Adrenal gland (tissue), 12 donors: Measurements from ENCODE around the gene ATP6V0B. TPM values are rescaled to one million over a fixed set of nuclear protein-coding genes. Genes with fewer than 3 reads are reported as not detected.

Experiments
- DNase-seq, 7 donors: peaks; one replicate each; pipeline ENCODE4 v3.0.0-alpha.2; 2019 to 2020
- H3K27ac ChIP-seq, 5 donors: fragments of 200-600 bp; sonication (generic) in 4 of 5; 1 replicate in 3 of 5; 2 replicates in 2 of 5; pipeline versions ENCODE4 v1.5.1 to v1.8.0; 2016 to 2020; ENCODE audit warnings: mild to moderate bottlenecking in 1 of 5
- H3K27me3 ChIP-seq: fragments of 200-600 bp; 2 replicates; pipeline ENCODE4 v1.8.0; 2021
- H3K36me3 ChIP-seq, 2 donors: fragments of 200-600 bp; replicated peaks in 1 of 2; 1 replicate in 1 of 2; 2 replicates in 1 of 2; pipeline versions ENCODE4 v1.5.1 to v1.8.0; 2018 to 2022
- H3K4me1 ChIP-seq, 2 donors: fragments of 200-600 bp; replicated peaks in 1 of 2; 1 replicate in 1 of 2; 2 replicates in 1 of 2; pipeline versions ENCODE4 v1.5.1 to v1.8.0; 2018 to 2021
- H3K4me3 ChIP-seq, 4 donors: fragments of 200-600 bp; sonication (generic) in 3 of 4; one replicate each; pipeline ENCODE4 v1.5.1; 2016 to 2018
- H3K9me3 ChIP-seq, 3 donors: fragments of 200-600 bp; sonication (generic) in 1 of 3; replicated peaks in 1 of 3; 1 replicate in 2 of 3; 2 replicates in 1 of 3; pipeline versions ENCODE4 v1.5.1 to v1.8.0; 2016 to 2021
- POLR2A ChIP-seq, 2 donors: fragments of 450-650 bp; IDR thresholded peaks; one replicate each; pipeline ENCODE4 v1.6.1; 2017; ENCODE audit warnings: antibody characterized with exemption in 2 of 2, mild to moderate bottlenecking in 2 of 2, moderate library complexity in 1 of 2
- WGBS, 4 donors: extraction: QIAGEN DNeasy Blood & Tissue Kit in 2 of 4; methylation state at CpG; one replicate each; pipeline versions ENCODE4 v1.1.5 to v1.1.7; 2013 to 2017; 5-methylcytosine and 5-hydroxymethylcytosine counted together
- intact Hi-C, 2 donors: fragments of 100-400 bp; cut with DNase I; formaldehyde crosslinking; loops; one replicate each; pipeline versions ENCODE4 v1.14.1 to v1.15.0; 2022 to 2023
- polyA plus RNA-seq, 3 donors: library from polyadenylated mRNA; stranded (reverse); fragments of 200-250 nt in 2 of 3; fragments of 350-450 nt in 1 of 3; fragmentation: Illumina TruSeq in 1 of 3; extraction: RNeasy Lipid Tissue Mini Kit (QIAGEN cat#74804) in 1 of 3; gene quantifications; one replicate each; pipeline ENCODE4 v1.2.3, GENCODE V29; 2013 to 2014
- total RNA-seq, 9 donors: library from RNA; depleted of rRNA in 4 of 9; stranded (reverse); fragments of >200 nt in 4 of 9; fragments of 120-200 nt in 1 of 9; fragmentation: NEBNext Ultra II Directional in 1 of 9; extraction: Animal tissue kit (Norgen Biotek cat#: 25700) in 1 of 9; gene quantifications; one replicate each; pipeline versions ENCODE4 v1.1.0 to v1.2.4, GENCODE V29; 2013 to 2023
- TF ChIP-seq, protein P1 (sequence below), 6 experiments: fragments of 450-650 bp in 4 of 6; fragments of 200-600 bp in 2 of 6; sonication (generic) in 1 of 6; IDR thresholded peaks; 1 replicate in 5 of 6; 2 replicates in 1 of 6; pipeline versions ENCODE4 v1.5.1 to v1.8.0; 2016 to 2021; ENCODE audit warnings: antibody characterized with exemption in 6 of 6, mild to moderate bottlenecking in 2 of 6, moderate library complexity in 1 of 6
- donor health status: healthy with polysubstance abuse.
- donor health status: Bipolar disorder and iron deficiency.
- donor health status: DM: yes; HTN: yes; CAD: no.
- donor health status: DM: no; HTN: no; CAD: no.
- donor health status: DM: no; HTN: no; CAD: no.
- donor health status: DM: yes; HTN: yes; CAD: no.

ATP6V0B gene
- total and polyA plus RNA-seq, 12 donors, result 141 to 432 (median 216) TPM

- Histone ChIP-seq H3K4me3 (no peak overlapping the region), H3K27ac (no peak overlapping the region), H3K4me1 (peaks cover 0 to 4% of the 10 kb centered on the region in 2 donors), H3K27me3 (no peaks in the 10 kb centered on the region), H3K9me3 (no peaks in the 10 kb centered on the region), H3K36me3 (peaks cover 0 to 62% of the 10 kb centered on the region in 2 donors)
- WGBS, 4 donors, result 84 to 87% (median 86%) methylated on average over 8 to 9 of the region's 9 CpGs
- no peak for TF ChIP-seq POLR2A (IDR thresholded peaks at IDR 0.05)
- TF ChIP-seq, protein P1, sequence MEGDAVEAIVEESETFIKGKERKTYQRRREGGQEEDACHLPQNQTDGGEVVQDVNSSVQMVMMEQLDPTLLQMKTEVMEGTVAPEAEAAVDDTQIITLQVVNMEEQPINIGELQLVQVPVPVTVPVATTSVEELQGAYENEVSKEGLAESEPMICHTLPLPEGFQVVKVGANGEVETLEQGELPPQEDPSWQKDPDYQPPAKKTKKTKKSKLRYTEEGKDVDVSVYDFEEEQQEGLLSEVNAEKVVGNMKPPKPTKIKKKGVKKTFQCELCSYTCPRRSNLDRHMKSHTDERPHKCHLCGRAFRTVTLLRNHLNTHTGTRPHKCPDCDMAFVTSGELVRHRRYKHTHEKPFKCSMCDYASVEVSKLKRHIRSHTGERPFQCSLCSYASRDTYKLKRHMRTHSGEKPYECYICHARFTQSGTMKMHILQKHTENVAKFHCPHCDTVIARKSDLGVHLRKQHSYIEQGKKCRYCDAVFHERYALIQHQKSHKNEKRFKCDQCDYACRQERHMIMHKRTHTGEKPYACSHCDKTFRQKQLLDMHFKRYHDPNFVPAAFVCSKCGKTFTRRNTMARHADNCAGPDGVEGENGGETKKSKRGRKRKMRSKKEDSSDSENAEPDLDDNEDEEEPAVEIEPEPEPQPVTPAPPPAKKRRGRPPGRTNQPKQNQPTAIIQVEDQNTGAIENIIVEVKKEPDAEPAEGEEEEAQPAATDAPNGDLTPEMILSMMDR (IDR thresholded peaks at IDR 0.05), result no peak
- DNase-seq, result no peak
- intact Hi-C loops, result no loop called here
Observed at GRCh38 chr1:43958351-43959255, 16.2 kb upstream of the ATP6V0B start.

DNA sequence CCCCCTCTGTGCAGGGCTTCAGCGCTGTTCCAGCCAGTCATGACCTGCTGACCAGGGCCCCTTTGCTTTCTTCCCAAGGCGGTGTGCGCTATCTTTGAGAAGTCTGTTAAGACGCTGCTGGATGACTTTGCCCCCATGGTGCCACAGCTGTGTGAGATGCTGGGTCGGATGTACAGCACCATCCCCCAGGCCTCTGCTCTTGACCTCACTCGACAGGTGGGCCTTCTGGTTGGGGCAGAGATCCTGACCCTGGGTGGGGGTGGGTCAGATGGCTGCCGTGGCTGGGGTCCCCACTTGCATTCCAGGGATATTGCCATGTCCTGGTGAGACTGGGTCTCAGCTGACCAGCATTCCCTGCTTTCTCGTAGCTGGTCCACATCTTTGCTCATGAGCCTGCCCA is 14.0 kb upstream of the ATP6V0B start:
- H3K9me3 ChIP-seq, result no peaks in the 10 kb centered on the region
- peaks cover 0 to 66% of the 10 kb centered on the region in 2 donors for H3K36me3 ChIP-seq
- no peak overlapping the region for H3K27ac ChIP-seq
- DNase-seq, result no peak
- no peak overlapping the region for H3K4me3 ChIP-seq
- H3K27me3 ChIP-seq, result no peaks in the 10 kb centered on the region
- intact Hi-C loops, result no loop called here
- H3K4me1 ChIP-seq, result no peaks in the 10 kb centered on the region
- TF ChIP-seq POLR2A (IDR thresholded peaks at IDR 0.05), result no peak
- TF ChIP-seq, protein P1 (IDR thresholded peaks at IDR 0.05), result no peak
- 75 to 94% (median 92%) methylated on average over 2 to 8 of the region's 8 CpGs for WGBS, 4 donors

- H3K36me3 ChIP-seq, result peaks cover 0 to 63% of the 10 kb centered on the region in 2 donors
- no peak overlapping the region for H3K4me3 ChIP-seq
- no peak overlapping the region for H3K27ac ChIP-seq
- WGBS, 4 donors, result 86 to 94% (median 91%) methylated on average over 3 of the region's 3 CpGs
- intact Hi-C loops, result no loop called here
- no peaks in the 10 kb centered on the region for H3K27me3 ChIP-seq
- H3K4me1 ChIP-seq, result no peaks in the 10 kb centered on the region
- TF ChIP-seq, protein P1 (IDR thresholded peaks at IDR 0.05), result no peak
- TF ChIP-seq POLR2A (IDR thresholded peaks at IDR 0.05), result no peak
- no peak for DNase-seq
- H3K9me3 ChIP-seq, result no peaks in the 10 kb centered on the region
Observed at GRCh38 chr1:43961692-43962091, 13.1 kb upstream of the ATP6V0B start.

- H3K27me3 ChIP-seq, result no peaks in the 10 kb centered on the region
- no peak overlapping the region for H3K27ac ChIP-seq
- H3K36me3 ChIP-seq, result peaks cover 0 to 59% of the 10 kb centered on the region in 2 donors
- H3K9me3 ChIP-seq, result no peaks in the 10 kb centered on the region
- 87 to 96% (median 93%) methylated on average over 2 of the region's 2 CpGs for WGBS, 4 donors
- TF ChIP-seq POLR2A (IDR thresholded peaks at IDR 0.05), result no peak
- TF ChIP-seq, protein P1 (IDR thresholded peaks at IDR 0.05), result no peak
- no peak overlapping the region for H3K4me3 ChIP-seq
- DNase-seq, result no peak
- intact Hi-C loops, result no loop called here
- H3K4me1 ChIP-seq, result no peaks in the 10 kb centered on the region
Observed at GRCh38 chr1:43962324-43962723, 12.4 kb upstream of the ATP6V0B start.
